ENCODE measurements around the gene TMCC2.

Gene TMCC2

GRCh38 chr1:205284420-205285144 is 56.8 kb downstream of the TMCC2 start:
- no peak for TF ChIP-seq CTCF (IDR thresholded peaks at IDR 0.05; ENCODE audit: insufficient read depth, low read depth, low read length, missing control alignments)
- peak; percentile 100 for DNase-seq (ENCODE audit: low read depth)
- H3K4me3 ChIP-seq (ENCODE audit: low read length): no peak overlapping the region

GRCh38 chr1:205285381-205286101 is 57.8 kb downstream of the TMCC2 start:
- no peak overlapping the region for H3K4me3 ChIP-seq (ENCODE audit: low read length)
- no peak for DNase-seq (ENCODE audit: low read depth)
- TF ChIP-seq CTCF (IDR thresholded peaks at IDR 0.05; ENCODE audit: insufficient read depth, low read depth, low read length, missing control alignments): no peak

GRCh38 chr1:205286335-205286950 is 58.7 kb downstream of the TMCC2 start:
- TF ChIP-seq CTCF (IDR thresholded peaks at IDR 0.05; ENCODE audit: insufficient read depth, low read depth, low read length, missing control alignments): no peak
- no peak overlapping the region for H3K4me3 ChIP-seq (ENCODE audit: low read length)
- DNase-seq (ENCODE audit: low read depth): peak; percentile 46

GRCh38 chr1:205287076-205287475 is 59.3 kb downstream of the TMCC2 start:
- no peak overlapping the region for H3K4me3 ChIP-seq (ENCODE audit: low read length)
- no peak for DNase-seq (ENCODE audit: low read depth)
- TF ChIP-seq CTCF (IDR thresholded peaks at IDR 0.05; ENCODE audit: insufficient read depth, low read depth, low read length, missing control alignments): no peak

GRCh38 chr1:205287767-205288559 is 60.2 kb downstream of the TMCC2 start:
- H3K4me3 ChIP-seq (ENCODE audit: low read length): no peak overlapping the region
- DNase-seq (ENCODE audit: low read depth): no peak
- no peak for TF ChIP-seq CTCF (IDR thresholded peaks at IDR 0.05; ENCODE audit: insufficient read depth, low read depth, low read length, missing control alignments)

- H3K4me3 ChIP-seq (ENCODE audit: low read length): no peak overlapping the region
- TF ChIP-seq CTCF (IDR thresholded peaks at IDR 0.05; ENCODE audit: insufficient read depth, low read depth, low read length, missing control alignments): no peak
- no peak for DNase-seq (ENCODE audit: low read depth)
Observed at GRCh38 chr1:205291596-205291995, 63.9 kb downstream of the TMCC2 start.

Measured in epithelial cell of esophagus (primary cell).